HL-60 (cell line): ENCODE data around the gene ADAMTS17.

ENCODE experiments used
- DNase-seq, 2 experiments: peaks; one replicate each; pipeline ENCODE4 v3.0.0-alpha.2; 2010 to 2020; ENCODE audit warnings: low read depth in 1 of 2, low spot score in 1 of 2
- H3K27ac ChIP-seq: fragments of 250-450 bp; sonication (Bioruptor Pico); replicated peaks from 2 replicates; pipeline ENCODE4 v1.5.1; 2020; ENCODE audit warnings: mild to moderate bottlenecking, moderate library complexity
- H3K27me3 ChIP-seq: fragments of 250-450 bp; sonication (Bioruptor Pico); 2 replicates; pipeline ENCODE4 v1.5.1; 2021; ENCODE audit warnings: mild to moderate bottlenecking, moderate library complexity; ENCODE audit not compliant: insufficient read depth, poor library complexity, severe bottlenecking
- H3K4me3 ChIP-seq: replicated peaks from 2 replicates; pipeline ENCODE4 v1.5.1; 2011; ENCODE audit warnings: mild to moderate bottlenecking, control low read depth, low read length; ENCODE audit not compliant: insufficient read depth
- CTCF ChIP-seq: IDR thresholded peaks from one replicate; pipeline ENCODE4 v1.5.1; 2011; ENCODE audit warnings: low read length, control low read depth, inconsistent platforms; ENCODE audit not compliant: insufficient read depth
- GABPA ChIP-seq: IDR thresholded peaks from 2 replicates; pipeline ENCODE4 v1.6.1; 2012; ENCODE audit warnings: low read depth
- POLR2AphosphoS5 ChIP-seq: IDR thresholded peaks from 2 replicates; pipeline ENCODE4 v1.6.1; 2012; ENCODE audit warnings: low read depth
- REST ChIP-seq: IDR thresholded peaks from 2 replicates; pipeline ENCODE4 v1.6.1; 2012; ENCODE audit warnings: low read depth; ENCODE audit not compliant: insufficient replicate concordance
- SPI1 ChIP-seq: IDR thresholded peaks from 2 replicates; pipeline ENCODE4 v1.6.1; 2012; ENCODE audit warnings: low read depth, mild to moderate bottlenecking, borderline replicate concordance

Gene ADAMTS17

GRCh38 chr15:100383302-100384107 lies 41.7 kb upstream of the ADAMTS17 start:
- no peak for TF ChIP-seq REST
- TF ChIP-seq SPI1: peak; percentile 17; the same call in 1 of the 2 replicates
- peak; percentile 31 for TF ChIP-seq CTCF

GRCh38 chr15:100373942-100374341 lies 32.2 kb upstream of the ADAMTS17 start:
- TF ChIP-seq SPI1: no peak
- no peak for TF ChIP-seq GABPA
- no peak for TF ChIP-seq CTCF
- TF ChIP-seq REST: no peak
- no peak for TF ChIP-seq POLR2AphosphoS5
- Histone ChIP-seq H3K27ac (no peak overlapping the region), H3K27me3 (peaks cover 14% of the 10 kb centered on the region), H3K4me3 (no peak overlapping the region)
- no peak for DNase-seq

More at GRCh38 chr15:100383302-100384107, 41.7 kb upstream of the ADAMTS17 start:
- no peak overlapping the region for H3K27ac ChIP-seq
- peak; percentile 22 to 63 for DNase-seq
- H3K4me3 ChIP-seq: no peak overlapping the region
- no peaks in the 10 kb centered on the region for H3K27me3 ChIP-seq

- peaks cover 14% of the 10 kb centered on the region for H3K27me3 ChIP-seq
- no peak for TF ChIP-seq SPI1
- TF ChIP-seq POLR2AphosphoS5: no peak
- TF ChIP-seq CTCF: no peak
- TF ChIP-seq REST: no peak
- TF ChIP-seq GABPA: no peak
- no peak for DNase-seq
- no peak overlapping the region for H3K4me3 ChIP-seq
- no peak overlapping the region for H3K27ac ChIP-seq
Observed at GRCh38 chr15:100373120-100373896, 31.5 kb upstream of the ADAMTS17 start.
